SK-N-MC (cell line): ENCODE data around the gene ZFP64.

Source experiments
- EZH2 ChIP-seq: fragments of 200-600 bp; sonication (generic); IDR thresholded peaks from one replicate; pipeline ENCODE4 v1.6.1; 2017; ENCODE audit warnings: antibody characterized with exemption
- FOXP2 ChIP-seq: optimal IDR thresholded peaks from 2 replicates; pipeline ENCODE3; 2011; ENCODE audit warnings: mild to moderate bottlenecking, moderate library complexity; ENCODE audit not compliant: insufficient read depth; ENCODE audit errors: extremely low read length, control extremely low read depth
- POLR2AphosphoS5 ChIP-seq: IDR thresholded peaks from 2 replicates; pipeline ENCODE4 v1.6.1; 2012; ENCODE audit warnings: mild to moderate bottlenecking, low read depth, low read length, borderline replicate concordance

- TF ChIP-seq POLR2AphosphoS5 (no peak), EZH2 (no peak), FOXP2 (no peak)
These were observed 73.5 kb downstream of the ZFP64 start for GRCh38 chr20:52118016-52118623.
